ENCODE results near the gene AKAP13.

DNA sequence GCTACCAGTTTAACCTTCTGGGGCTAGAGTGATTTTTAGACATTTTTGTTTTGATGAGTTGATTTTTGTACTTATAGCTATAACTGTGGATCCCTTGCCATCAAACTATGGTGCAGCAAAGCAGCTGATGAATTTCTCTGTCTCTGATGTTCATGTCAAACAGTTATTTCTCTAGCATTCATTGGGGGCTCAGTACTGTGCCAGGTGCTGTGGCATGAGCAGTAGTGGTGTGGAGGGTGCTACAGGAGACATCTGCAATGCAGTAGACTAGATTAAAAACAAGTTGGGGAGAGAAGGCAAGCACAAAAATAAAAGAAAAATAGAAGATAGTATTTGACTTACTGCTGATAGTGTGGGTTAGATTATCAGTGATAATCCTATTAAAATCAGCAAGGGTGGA lies 95.3 kb downstream of the AKAP13 start:
- TF ChIP-seq, protein P1, sequence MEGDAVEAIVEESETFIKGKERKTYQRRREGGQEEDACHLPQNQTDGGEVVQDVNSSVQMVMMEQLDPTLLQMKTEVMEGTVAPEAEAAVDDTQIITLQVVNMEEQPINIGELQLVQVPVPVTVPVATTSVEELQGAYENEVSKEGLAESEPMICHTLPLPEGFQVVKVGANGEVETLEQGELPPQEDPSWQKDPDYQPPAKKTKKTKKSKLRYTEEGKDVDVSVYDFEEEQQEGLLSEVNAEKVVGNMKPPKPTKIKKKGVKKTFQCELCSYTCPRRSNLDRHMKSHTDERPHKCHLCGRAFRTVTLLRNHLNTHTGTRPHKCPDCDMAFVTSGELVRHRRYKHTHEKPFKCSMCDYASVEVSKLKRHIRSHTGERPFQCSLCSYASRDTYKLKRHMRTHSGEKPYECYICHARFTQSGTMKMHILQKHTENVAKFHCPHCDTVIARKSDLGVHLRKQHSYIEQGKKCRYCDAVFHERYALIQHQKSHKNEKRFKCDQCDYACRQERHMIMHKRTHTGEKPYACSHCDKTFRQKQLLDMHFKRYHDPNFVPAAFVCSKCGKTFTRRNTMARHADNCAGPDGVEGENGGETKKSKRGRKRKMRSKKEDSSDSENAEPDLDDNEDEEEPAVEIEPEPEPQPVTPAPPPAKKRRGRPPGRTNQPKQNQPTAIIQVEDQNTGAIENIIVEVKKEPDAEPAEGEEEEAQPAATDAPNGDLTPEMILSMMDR (IDR thresholded peaks at IDR 0.05): no peak
- TF ChIP-seq EP300 (IDR thresholded peaks at IDR 0.05): no peak
